GM18505 (cell line): ENCODE data around the gene ST8SIA1.

Experiments
- ATAC-seq: cut with Tn5 transposase; IDR thresholded peaks from one replicate; pipeline ENCODE4 v1.9.1; 2021; ENCODE audit not compliant: unreplicated experiment
- POLR2A ChIP-seq: IDR thresholded peaks from 4 replicates; pipeline ENCODE4 v1.6.1; 2011; ENCODE audit warnings: borderline replicate concordance; ENCODE audit not compliant: insufficient read depth, insufficient read length; ENCODE audit errors: extremely low read depth

Gene ST8SIA1

DNA sequence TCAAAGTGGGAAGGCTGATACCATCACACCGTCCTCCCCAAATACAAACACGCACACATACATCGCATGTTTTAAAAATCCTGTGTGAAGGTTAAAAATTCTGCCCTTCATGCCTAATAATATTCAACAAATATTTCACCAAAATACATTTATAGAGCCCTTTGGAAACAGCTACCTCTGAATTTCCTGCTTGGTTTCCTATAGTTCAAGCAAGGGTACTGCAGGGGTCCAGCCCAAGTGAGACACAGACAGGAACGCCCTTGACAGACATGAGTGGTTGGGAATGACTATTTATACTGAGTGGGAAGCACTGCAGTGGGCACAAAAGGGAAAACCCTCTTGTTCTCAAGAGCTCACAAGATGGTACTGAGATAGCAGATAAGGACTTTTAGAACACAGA, 51.0 kb downstream of the ST8SIA1 start:
- TF ChIP-seq POLR2A: no peak
- ATAC-seq: no peak

DNA sequence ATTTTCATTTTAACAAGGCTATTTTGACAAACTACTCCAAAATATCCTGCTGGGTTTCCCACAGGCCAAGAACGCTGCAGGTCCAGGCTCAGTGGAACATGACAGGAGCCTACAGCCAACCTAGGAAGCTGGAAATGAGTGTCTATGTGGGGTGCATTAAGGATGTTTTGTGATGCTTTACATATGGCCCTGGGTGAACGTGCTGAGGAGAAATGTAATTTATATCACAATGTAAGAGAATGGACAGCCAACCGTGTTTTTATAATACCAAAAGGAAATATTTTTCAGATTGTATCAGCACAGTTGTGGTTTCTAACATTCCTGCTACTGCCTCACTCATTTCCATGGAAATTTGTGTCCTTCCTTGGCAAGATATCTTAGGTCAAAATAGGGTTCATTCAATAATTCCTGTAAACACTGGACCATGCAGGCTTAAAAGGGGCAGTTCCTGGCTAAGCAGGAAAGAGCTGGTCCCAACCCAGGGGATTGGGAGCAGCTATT, 51.5 kb downstream of the ST8SIA1 start:
- TF ChIP-seq POLR2A: no peak
- no peak for ATAC-seq

DNA sequence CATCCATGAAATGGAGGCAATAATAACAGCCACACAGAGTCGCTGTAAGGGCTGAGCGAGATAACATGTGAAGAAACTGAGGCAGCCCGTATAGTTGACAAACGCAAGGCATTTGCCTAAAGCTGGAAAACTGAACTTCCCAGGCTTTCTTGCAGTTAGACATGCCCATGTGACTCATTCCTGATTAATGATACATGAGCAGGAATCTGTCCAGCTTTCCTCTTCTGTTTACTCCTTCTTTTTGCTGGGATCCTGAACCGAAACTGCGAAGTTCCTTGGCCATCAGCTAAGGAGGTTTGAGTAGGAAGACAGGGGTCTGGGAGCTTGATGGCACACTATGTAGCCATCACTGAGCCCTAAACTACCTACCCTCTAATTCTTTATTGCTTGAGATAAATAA, 52.2 kb downstream of the ST8SIA1 start:
- ATAC-seq: no peak

DNA sequence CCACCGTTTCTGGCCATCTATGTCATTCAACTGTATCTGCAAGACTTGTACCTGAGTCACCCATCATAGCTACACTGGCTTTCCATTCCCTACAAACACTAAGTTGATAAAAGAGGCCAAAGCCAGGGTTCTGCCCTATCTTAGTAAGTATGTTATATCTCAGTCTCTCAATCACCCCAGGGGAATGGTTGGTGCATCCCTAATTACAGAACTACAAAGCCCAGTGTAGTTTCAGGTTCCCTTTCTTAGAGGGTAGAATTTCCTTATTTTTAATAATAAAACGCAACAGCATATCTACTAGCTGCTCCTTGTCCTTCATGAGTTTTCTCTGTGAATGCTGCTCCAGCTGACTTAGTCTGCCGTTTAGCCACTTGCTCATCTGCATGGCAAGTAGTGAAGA, 57.6 kb downstream of the ST8SIA1 start:
- no peak for ATAC-seq
- TF ChIP-seq POLR2A: no peak

More for the DNA sequence above, 52.2 kb downstream of the ST8SIA1 start:
- TF ChIP-seq POLR2A: no peak

DNA sequence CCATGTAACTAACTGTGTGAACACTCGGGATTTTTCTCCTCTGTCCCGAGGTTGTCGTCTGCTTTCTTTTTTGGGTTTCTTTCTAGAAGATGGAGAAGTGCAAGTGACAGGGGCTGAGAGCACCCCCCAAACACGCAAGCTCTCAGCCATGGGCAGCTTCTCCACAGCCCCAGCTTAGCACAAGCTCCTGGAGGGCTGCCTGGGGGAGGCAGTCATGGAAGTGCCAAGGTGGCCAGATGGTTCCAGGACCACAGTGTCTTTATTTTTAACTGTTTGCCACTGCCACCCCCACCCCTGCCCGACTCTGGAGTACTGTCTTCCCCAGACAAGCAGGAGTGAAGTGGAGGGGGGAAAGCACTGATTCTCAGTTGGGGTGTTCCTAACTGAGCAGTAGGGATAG, 58.2 kb downstream of the ST8SIA1 start:
- no peak for ATAC-seq
- TF ChIP-seq POLR2A: no peak

DNA sequence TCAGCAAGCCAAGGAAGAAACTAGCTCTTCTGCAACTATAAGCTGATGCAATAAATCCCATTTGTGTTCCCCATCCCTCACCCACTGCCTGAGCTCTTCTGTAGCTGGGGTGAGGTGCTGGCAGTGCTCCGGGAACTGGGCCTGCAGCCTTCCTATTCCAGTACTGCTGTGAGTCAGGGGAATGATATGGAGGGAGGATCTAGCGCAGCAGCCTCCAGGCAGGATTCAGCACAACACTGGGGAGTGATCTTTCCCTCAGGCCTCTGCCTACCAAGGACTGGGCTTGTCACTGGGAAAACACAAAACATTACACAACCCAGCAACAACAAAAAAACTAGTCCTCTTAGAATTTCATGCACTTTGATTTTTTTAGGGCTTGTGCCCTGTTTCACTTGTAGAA, 58.7 kb downstream of the ST8SIA1 start:
- no peak for TF ChIP-seq POLR2A

DNA sequence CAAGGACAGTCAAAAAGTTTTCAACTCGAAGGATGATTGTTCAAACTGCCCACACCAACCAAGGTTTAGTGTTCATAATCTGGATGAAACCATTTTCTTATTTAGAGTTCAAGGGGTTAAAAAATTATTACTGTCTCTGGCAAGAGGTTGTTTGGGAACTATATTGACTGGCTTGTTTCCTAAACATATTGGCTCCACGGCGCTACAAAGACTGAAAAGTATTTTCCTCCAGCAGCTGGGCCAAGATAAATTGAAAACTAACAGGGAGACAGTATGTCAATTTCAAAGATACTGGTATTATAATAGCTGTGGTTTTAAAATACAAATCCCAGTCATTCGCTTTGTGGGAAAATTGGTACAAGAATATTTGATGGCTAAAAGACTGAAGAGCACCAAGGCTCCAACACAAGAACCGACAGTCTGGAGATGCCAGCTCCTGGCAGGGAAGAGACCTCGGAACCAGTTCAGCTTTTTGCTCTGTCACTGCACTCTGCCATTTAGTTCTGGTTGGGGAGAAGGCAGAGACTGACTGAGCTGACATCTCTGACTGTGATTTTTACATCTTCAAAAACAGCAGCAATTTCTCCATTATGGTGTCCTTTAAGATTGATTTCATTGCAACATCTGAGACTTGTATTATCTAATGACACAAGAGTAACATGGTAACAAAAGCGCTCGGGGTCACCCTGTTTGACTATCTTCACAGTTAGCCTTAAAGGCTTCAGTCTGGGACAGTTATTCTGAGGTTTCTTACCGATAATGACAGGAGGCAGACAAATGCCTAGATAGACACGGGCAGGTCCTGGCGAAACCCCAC, 62.0 kb downstream of the ST8SIA1 start:
- TF ChIP-seq POLR2A: no peak
- no peak for ATAC-seq

More for the DNA sequence above, 58.7 kb downstream of the ST8SIA1 start:
- no peak for ATAC-seq

DNA sequence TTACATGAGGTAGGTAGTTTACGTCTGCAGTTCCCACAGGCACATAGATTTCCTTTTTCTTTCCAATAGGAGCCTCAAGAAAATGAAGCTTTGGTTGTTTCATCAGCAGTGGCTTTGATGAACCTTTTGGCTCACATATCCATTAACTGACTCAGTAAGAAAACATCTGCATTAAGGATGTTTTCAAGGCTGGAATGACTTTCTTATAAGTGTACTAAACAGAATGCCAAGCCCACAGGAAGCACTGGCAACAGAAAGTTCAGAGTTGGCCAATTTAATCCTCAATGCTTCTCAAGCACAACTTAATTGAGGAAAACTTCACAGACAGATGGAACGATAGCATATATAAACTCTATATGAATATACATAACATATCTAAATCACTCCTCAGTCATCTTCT, 63.5 kb downstream of the ST8SIA1 start:
- ATAC-seq: no peak
- no peak for TF ChIP-seq POLR2A

DNA sequence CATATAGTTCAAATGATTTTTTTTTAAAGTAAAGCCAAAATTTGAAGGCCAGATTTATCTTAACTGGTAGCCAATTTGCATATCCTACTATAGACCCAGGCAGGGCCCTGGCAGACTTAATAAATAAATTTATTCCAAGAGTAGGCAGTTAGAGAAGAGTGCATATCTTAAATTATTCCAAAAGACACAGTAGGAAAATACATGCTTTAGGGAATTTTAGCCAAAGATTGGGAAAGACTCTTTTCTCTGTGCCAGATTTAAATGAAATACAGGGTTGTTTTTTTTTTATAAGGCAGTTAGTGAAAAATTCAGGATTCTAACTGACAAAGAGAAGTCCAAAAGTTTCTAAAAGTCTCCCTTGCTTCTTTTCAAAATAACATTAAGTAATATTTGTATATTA, 65.5 kb downstream of the ST8SIA1 start:
- no peak for ATAC-seq
- TF ChIP-seq POLR2A: no peak

DNA sequence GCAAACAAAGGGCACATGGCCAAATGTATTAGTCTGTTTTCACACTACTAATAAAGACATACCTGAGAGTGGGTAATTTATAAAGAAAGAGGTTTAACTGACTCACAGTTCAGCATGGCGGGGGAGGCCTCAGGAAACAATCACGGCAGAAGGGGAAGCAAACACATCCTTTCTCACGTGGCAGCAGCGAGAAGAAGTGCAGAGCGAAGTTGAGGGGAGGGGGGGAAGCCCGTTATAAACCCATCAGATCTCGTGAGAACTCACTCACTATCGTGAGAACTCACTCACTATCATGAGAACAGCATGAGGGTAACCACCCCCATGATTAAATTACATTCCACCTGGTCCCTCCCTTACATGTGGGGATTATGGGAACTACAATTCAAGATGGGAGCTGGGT, 66.1 kb downstream of the ST8SIA1 start:
- no peak for TF ChIP-seq POLR2A
- ATAC-seq: no peak

DNA sequence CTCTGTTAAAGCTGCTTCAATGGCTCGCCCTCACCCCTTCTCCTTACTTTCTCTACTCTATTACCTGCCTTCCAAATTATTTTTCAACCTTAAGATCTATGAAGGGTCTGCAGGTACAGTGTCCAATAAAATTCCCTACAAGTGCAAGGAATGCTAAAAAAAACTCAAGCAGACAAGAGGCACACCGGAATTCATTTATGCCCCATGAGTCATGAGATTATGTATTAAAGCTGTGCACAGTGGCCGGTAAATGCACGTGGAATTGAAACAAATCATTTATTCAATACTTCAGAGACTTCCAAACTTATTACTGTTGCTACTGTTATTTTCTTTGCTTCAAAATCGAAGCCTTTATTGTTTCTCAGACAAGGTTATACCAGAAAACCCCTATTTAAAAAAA, 68.4 kb downstream of the ST8SIA1 start:
- no peak for ATAC-seq
- TF ChIP-seq POLR2A: no peak

DNA sequence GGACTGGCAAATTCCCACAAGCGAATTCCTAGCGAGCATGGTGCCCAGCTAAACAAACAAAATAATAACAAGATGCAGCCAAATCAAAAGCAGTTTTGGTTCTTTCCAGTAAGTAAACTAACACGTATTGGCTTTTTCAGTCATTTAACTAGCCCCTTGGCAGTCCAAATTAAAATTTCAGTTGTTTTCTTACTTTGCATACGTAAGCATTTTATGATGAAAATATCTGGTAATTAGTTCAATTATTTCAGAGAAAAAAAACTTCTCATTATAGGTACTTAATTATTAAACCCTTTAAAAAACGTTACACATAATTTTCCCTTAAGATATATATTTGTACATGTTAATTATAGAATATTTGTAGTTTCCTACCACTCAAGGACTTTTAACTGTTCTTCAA, 70.1 kb downstream of the ST8SIA1 start:
- no peak for ATAC-seq
- no peak for TF ChIP-seq POLR2A

DNA sequence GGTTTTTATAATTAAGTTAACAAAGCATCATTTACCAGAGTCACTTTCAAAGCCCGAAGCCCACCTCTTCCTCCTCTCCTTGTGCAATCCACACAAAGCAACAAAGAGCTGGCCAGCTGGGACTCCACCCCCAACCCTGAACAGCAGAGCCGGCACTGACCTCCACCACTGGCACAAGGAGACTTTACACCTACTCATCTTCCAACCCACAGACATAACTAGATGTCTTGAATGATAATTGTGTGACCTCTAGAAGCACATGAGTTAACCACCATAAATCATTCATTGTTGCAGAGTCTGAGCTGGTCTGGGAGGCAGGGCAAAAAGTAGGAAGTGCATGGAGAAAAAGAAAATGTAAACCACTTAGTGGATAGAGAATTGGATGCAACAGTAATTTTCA, 72.2 kb downstream of the ST8SIA1 start:
- no peak for TF ChIP-seq POLR2A

DNA sequence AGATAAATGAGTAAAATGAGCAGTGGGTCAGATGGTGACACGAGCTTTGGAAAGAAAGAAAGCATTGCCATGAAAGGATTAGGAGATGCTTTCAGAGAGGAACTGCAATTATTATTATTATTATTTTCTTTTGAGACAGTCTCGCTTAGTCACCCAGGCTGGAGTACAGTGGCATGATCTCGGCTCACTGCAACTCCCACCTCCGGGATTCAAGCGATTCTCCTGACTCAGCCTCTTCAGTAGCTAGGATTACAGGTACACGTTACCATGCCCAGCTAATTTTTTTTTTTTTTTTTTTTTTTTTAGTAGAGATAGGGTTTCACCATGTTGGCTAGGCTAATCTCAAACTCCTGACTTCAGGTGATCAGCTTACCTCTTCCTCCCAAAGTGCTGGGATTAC, 77.4 kb downstream of the ST8SIA1 start:
- TF ChIP-seq POLR2A: no peak
- ATAC-seq: no peak

More for the DNA sequence above, 72.2 kb downstream of the ST8SIA1 start:
- ATAC-seq: no peak
